PC-3 (cell line): Measurements from ENCODE around the gene FGFR3. TPM values are rescaled to one million over a fixed set of nuclear protein-coding genes. Genes with fewer than 3 reads are reported as not detected.

Experiments
- ATAC-seq: fragments of 200-7000 bp; cut with Tn5 transposase; 2 replicates; pipeline ENCODE4 v1.9.1; 2020; ENCODE audit warnings: mild to moderate bottlenecking, moderate library complexity
- BruUV-seq: library from RNA; stranded (reverse); fragments of 400-500 nt; replicated peaks from 2 replicates; lab custom pipeline; 2021; lab: Mats Ljungman, UMichigan
- CTCF ChIA-PET: fragments of 300-600 bp; sonication (Branson Sonifier 250); formaldehyde crosslinking; loops from one replicate; lab custom pipeline; 2022; ENCODE audit warnings: antibody characterized with exemption; lab: Charles Lee
- POLR2A ChIA-PET: fragments of 300-600 bp; sonication (Branson Sonifier 250); formaldehyde crosslinking; loops from one replicate; lab custom pipeline; 2022; ENCODE audit warnings: antibody characterized with exemption; ENCODE audit not compliant: unreplicated experiment; lab: Charles Lee
- DNase-seq: peaks from one replicate; pipeline ENCODE4 v3.0.0-alpha.2; 2015
- H2AFZ ChIP-seq: fragments of 300-600 bp; sonication (generic); 2 replicates; pipeline ENCODE4 v1.6.0; 2016; ENCODE audit warnings: antibody characterized with exemption, low read length
- H3F3A ChIP-seq: fragments of 300-600 bp; sonication (generic); one replicate; pipeline ENCODE4 v1.6.0; 2017; ENCODE audit warnings: antibody characterized with exemption, low read length, control low read depth, mild to moderate bottlenecking; ENCODE audit not compliant: unreplicated experiment
- H3K27ac ChIP-seq: fragments of 300-600 bp; sonication (generic); 2 replicates; pipeline ENCODE4 v1.5.1; 2016; ENCODE audit warnings: mild to moderate bottlenecking, low read length
- H3K27me3 ChIP-seq: fragments of 300-600 bp; sonication (generic); 2 replicates; pipeline ENCODE4 v1.6.1; 2016; ENCODE audit warnings: low read length, mixed read lengths
- H3K36me3 ChIP-seq: fragments of 300-600 bp; sonication (generic); 2 replicates; pipeline ENCODE4 v1.6.1; 2016; ENCODE audit warnings: low read depth, mixed run types, low read length, mixed read lengths
- H3K4me1 ChIP-seq: fragments of 300-600 bp; sonication (generic); 2 replicates; pipeline ENCODE4 v1.5.1; 2016; ENCODE audit warnings: low read length; ENCODE audit not compliant: insufficient read depth
- H3K4me2 ChIP-seq: fragments of 300-600 bp; sonication (generic); 2 replicates; pipeline ENCODE4 v1.6.0; 2016; ENCODE audit warnings: low read length
- H3K4me3 ChIP-seq: fragments of 300-600 bp; sonication (generic); 2 replicates; pipeline ENCODE4 v1.5.1; 2016; ENCODE audit warnings: mild to moderate bottlenecking, low read length, mixed read lengths
- H3K79me2 ChIP-seq: fragments of 300-600 bp; sonication (generic); 2 replicates; pipeline ENCODE4 v1.6.1; 2017; ENCODE audit warnings: low read length, mixed read lengths
- H3K9ac ChIP-seq: fragments of 300-600 bp; sonication (generic); 2 replicates; pipeline ENCODE4 v1.6.0; 2016; ENCODE audit warnings: mild to moderate bottlenecking, low read length
- H3K9me2 ChIP-seq: fragments of 300-600 bp; sonication (generic); replicated peaks from 2 replicates; pipeline ENCODE4 v1.6.1; 2016; ENCODE audit warnings: mixed run types, low read length, mixed read lengths
- H3K9me3 ChIP-seq: fragments of 300-600 bp; sonication (generic); 2 replicates; pipeline ENCODE4 v1.6.1; 2016; ENCODE audit warnings: low read length, mixed read lengths
- H4K20me1 ChIP-seq: fragments of 300-600 bp; sonication (generic); 2 replicates; pipeline ENCODE4 v1.6.1; 2016; ENCODE audit warnings: low read length, mixed read lengths
- CTCF ChIP-seq: fragments of 300-600 bp; sonication (generic); conservative IDR thresholded peaks from 2 replicates; pipeline ENCODE4 v1.5.1; 2017; ENCODE audit warnings: antibody characterized with exemption, low read depth, mild to moderate bottlenecking, low read length
- EZH2 ChIP-seq: fragments of 300-600 bp; sonication (generic); IDR thresholded peaks from one replicate; pipeline ENCODE4 v1.6.1; 2017; ENCODE audit warnings: antibody characterized with exemption, mild to moderate bottlenecking, low read length; ENCODE audit not compliant: unreplicated experiment
- EZH2phosphoT487 ChIP-seq: fragments of 300-600 bp; sonication (generic); IDR thresholded peaks from 2 replicates; pipeline ENCODE4 v1.6.1; 2018; ENCODE audit warnings: mild to moderate bottlenecking, antibody characterized with exemption, low read length, borderline replicate concordance
- intact Hi-C: fragments of 100-400 bp; cut with micrococcal nuclease; formaldehyde crosslinking; loops from 2 replicates; pipeline ENCODE4 v1.9.0; 2023
- total RNA-seq: library from RNA; depleted of rRNA; stranded (reverse); fragments of >200 nt; gene quantifications from 2 replicates; pipeline ENCODE4 v1.2.3, GENCODE V29; 2014

FGFR3 gene
- total RNA-seq, 1 experiment from 2014 or later, result 0.11 TPM

GRCh38 chr4:1792158-1792831 lies 798 bp upstream of the FGFR3 start:
- ChIA-PET POLR2A (no interaction called here), CTCF (no interaction called here)
- Histone ChIP-seq H3K9me2 (no peaks in the 10 kb centered on the region), H3F3A (no peaks in the 10 kb centered on the region), H3K79me2 (no peaks in the 10 kb centered on the region), H3K9me3 (no peaks in the 10 kb centered on the region), H4K20me1 (no peaks in the 10 kb centered on the region), H3K4me3 (no peak overlapping the region), H3K4me1 (no peaks in the 10 kb centered on the region), H3K36me3 (no peaks in the 10 kb centered on the region), H3K4me2 (no peak overlapping the region), H3K27me3 (peaks cover 22% of the 10 kb centered on the region), H3K27ac (no peak overlapping the region), H2AFZ (no peak overlapping the region), H3K9ac (no peak overlapping the region)
- BruUV-seq, result no TSS peak
- no peak for TF ChIP-seq EZH2phosphoT487
- no peak for TF ChIP-seq CTCF
- no peak for TF ChIP-seq EZH2
- no peak; the same call in 1 of the 2 replicates for ATAC-seq
- DNase-seq, result no peak
- intact Hi-C loops, result no loop called here

GRCh38 chr4:1793496-1793840 lies 375 bp downstream of the FGFR3 start:
- Histone ChIP-seq H3K9me2 (no peaks in the 10 kb centered on the region), H3K9ac (no peak overlapping the region), H3K27me3 (peaks cover 22% of the 10 kb centered on the region), H4K20me1 (no peaks in the 10 kb centered on the region), H3F3A (no peaks in the 10 kb centered on the region), H3K27ac (no peak overlapping the region), H3K79me2 (no peaks in the 10 kb centered on the region), H3K36me3 (no peaks in the 10 kb centered on the region), H3K4me2 (no peak overlapping the region), H2AFZ (no peak overlapping the region), H3K4me1 (no peaks in the 10 kb centered on the region), H3K9me3 (no peaks in the 10 kb centered on the region), H3K4me3 (no peak overlapping the region)
- DNase-seq (peak; percentile 12), ATAC-seq (peak; percentile 32)
- no TSS peak for BruUV-seq
- TF ChIP-seq EZH2phosphoT487, result no peak
- no peak for TF ChIP-seq CTCF
- no peak for TF ChIP-seq EZH2
- intact Hi-C loops, result no loop called here
- ChIA-PET CTCF (no interaction called here), POLR2A (no interaction called here)

GRCh38 chr4:1793940-1794808 lies 1.1 kb downstream of the FGFR3 start:
- Histone ChIP-seq H3K27me3 (peaks cover 22% of the 10 kb centered on the region), H3K4me2 (peak overlapping the region; percentile 31), H3K9me2 (no peaks in the 10 kb centered on the region), H3K9me3 (no peaks in the 10 kb centered on the region), H4K20me1 (no peaks in the 10 kb centered on the region), H3K36me3 (no peaks in the 10 kb centered on the region), H2AFZ (no peak overlapping the region), H3F3A (no peaks in the 10 kb centered on the region), H3K79me2 (no peaks in the 10 kb centered on the region), H3K4me3 (no peak overlapping the region), H3K4me1 (no peaks in the 10 kb centered on the region), H3K9ac (no peak overlapping the region), H3K27ac (no peak overlapping the region)
- ChIA-PET POLR2A (no interaction called here), CTCF (no interaction called here)
- intact Hi-C loops, result no loop called here
- BruUV-seq, result no TSS peak
- DNase-seq, result no peak
- ATAC-seq, result no peak
- TF ChIP-seq EZH2 (peak; percentile 65), CTCF (no peak), EZH2phosphoT487 (peak; percentile 64; the same call in 1 of the 2 replicates)
